Measurements from ENCODE around the gene VAV2. TPM values are rescaled to one million over a fixed set of nuclear protein-coding genes. Genes with fewer than 3 reads are reported as not detected.

The VAV2 gene
- total and polyA plus RNA-seq, 4 donors, result 13.0 to 28.2 (median 16.3) TPM

GRCh38 chr9:134036130-134036529 is 44.0 kb upstream of the VAV2 start:
- WGBS, 2 donors, result 95% methylated on average over 16 of the region's 16 CpGs
- H3K27me3 ChIP-seq (ENCODE audit: control insufficient read depth in 3 of 3, insufficient read depth in 3 of 3, low read length in 2 of 3), result no peaks in the 10 kb centered on the region
- TF ChIP-seq CTCF (IDR thresholded peaks at IDR 0.05; ENCODE audit: control extremely low read depth, extremely low read depth), result no peak
- DNase-seq, result no peak
- no peaks in the 10 kb centered on the region for H3K4me1 ChIP-seq (ENCODE audit: control insufficient read depth in 5 of 5, insufficient read depth in 5 of 5, low read length in 5 of 5)
- no peak overlapping the region for H3K4me3 ChIP-seq
- no peak overlapping the region for H3K27ac ChIP-seq (ENCODE audit: low read depth in 1 of 2, low read length in 1 of 2)
- H3K9ac ChIP-seq (ENCODE audit: insufficient read depth in 1 of 2, low read length in 2 of 2), result no peak overlapping the region
- H3K9me3 ChIP-seq (ENCODE audit: control insufficient read depth in 4 of 4, insufficient read depth in 3 of 4, low read length in 3 of 4), result peaks cover 0 to 4% (median under 1%) of the 10 kb centered on the region in 4 donors
- ATAC-seq (ENCODE audit: insufficient read depth, low FRiP score), result no peak
- peaks cover 27 to 59% (median 50%) of the 10 kb centered on the region in 4 donors for H3K36me3 ChIP-seq (ENCODE audit: control insufficient read depth in 4 of 4, insufficient read depth in 4 of 4, low read length in 4 of 4)

- 92 to 96% methylated on average over 28 of the region's 28 CpGs for WGBS, 2 donors
- ATAC-seq (ENCODE audit: insufficient read depth, low FRiP score) (no peak), DNase-seq (no peak)
- no peak for TF ChIP-seq CTCF (IDR thresholded peaks at IDR 0.05; ENCODE audit: control extremely low read depth, extremely low read depth)
- Histone ChIP-seq H3K36me3 (ENCODE audit: control insufficient read depth in 4 of 4, insufficient read depth in 4 of 4, low read length in 4 of 4) (peaks cover 28 to 60% (median 52%) of the 10 kb centered on the region in 4 donors), H3K9ac (ENCODE audit: insufficient read depth in 1 of 2, low read length in 2 of 2) (no peak overlapping the region), H3K4me1 (ENCODE audit: control insufficient read depth in 5 of 5, insufficient read depth in 5 of 5, low read length in 5 of 5) (no peaks in the 10 kb centered on the region), H3K27ac (ENCODE audit: low read depth in 1 of 2, low read length in 1 of 2) (no peak overlapping the region), H3K27me3 (ENCODE audit: control insufficient read depth in 3 of 3, insufficient read depth in 3 of 3, low read length in 2 of 3) (no peaks in the 10 kb centered on the region), H3K4me3 (no peak overlapping the region), H3K9me3 (ENCODE audit: control insufficient read depth in 4 of 4, insufficient read depth in 3 of 4, low read length in 3 of 4) (peaks cover 0 to 4% (median under 1%) of the 10 kb centered on the region in 4 donors)
These were observed 43.2 kb upstream of the VAV2 start for GRCh38 chr9:134035041-134036039.

DNA sequence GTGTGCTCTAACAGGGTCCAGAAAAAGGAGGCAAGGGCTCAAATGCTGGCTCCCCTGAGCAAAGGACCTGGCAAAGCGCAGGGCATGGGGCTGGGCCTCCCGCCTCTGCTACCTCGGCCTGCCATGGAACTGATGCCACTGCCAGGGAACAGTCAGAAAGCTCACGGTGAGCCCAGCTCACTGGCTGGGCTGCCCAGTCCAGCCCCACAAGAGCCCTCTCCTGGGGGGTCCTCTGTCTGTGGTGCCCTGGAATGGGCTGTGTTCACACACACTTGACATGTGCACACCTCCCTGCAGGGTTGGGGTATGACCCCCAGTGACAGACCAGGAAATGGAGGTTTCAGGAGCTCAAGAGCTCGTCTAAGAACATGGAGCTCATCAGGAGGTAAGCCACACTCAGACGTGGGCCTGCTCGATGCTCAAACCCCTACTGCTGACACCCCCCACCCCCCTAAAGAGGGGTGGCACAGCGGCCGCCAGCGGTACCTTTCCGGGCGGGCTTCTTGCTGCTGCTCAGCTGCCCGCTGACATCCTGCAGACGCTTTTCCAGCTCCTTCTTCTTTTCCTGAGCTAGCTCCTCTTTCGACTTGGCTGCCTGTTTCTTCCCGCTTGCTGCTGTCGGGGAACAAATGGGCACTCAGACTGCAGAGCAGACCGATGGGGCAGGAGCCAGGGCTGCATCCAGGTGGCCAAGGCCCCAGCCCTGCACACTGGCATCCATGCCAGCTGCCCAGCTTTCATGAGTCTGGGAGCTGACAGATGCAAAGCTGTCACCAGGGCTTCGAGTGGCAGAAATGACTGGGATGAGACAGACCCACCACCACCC is 42.3 kb upstream of the VAV2 start:
- Histone ChIP-seq H3K9ac (ENCODE audit: insufficient read depth in 1 of 2, low read length in 2 of 2) (no peak overlapping the region), H3K4me3 (no peak overlapping the region), H3K9me3 (ENCODE audit: control insufficient read depth in 4 of 4, insufficient read depth in 3 of 4, low read length in 3 of 4) (peaks cover 0 to 4% (median under 1%) of the 10 kb centered on the region in 4 donors), H3K27me3 (ENCODE audit: control insufficient read depth in 3 of 3, insufficient read depth in 3 of 3, low read length in 2 of 3) (no peaks in the 10 kb centered on the region), H3K4me1 (ENCODE audit: control insufficient read depth in 5 of 5, insufficient read depth in 5 of 5, low read length in 5 of 5) (no peaks in the 10 kb centered on the region), H3K27ac (ENCODE audit: low read depth in 1 of 2, low read length in 1 of 2) (no peak overlapping the region), H3K36me3 (ENCODE audit: control insufficient read depth in 4 of 4, insufficient read depth in 4 of 4, low read length in 4 of 4) (peaks cover 28 to 53% (median 45%) of the 10 kb centered on the region in 4 donors)
- DNase-seq (no peak), ATAC-seq (ENCODE audit: insufficient read depth, low FRiP score) (no peak)
- 95% methylated on average over 19 of the region's 19 CpGs for WGBS, 2 donors
- TF ChIP-seq CTCF (IDR thresholded peaks at IDR 0.05; ENCODE audit: control extremely low read depth, extremely low read depth), result no peak
